PC-9 (cell line): ENCODE data around the gene TOM1.

Experiments used
- EZH2 ChIP-seq: fragments of 200-600 bp; sonication (generic); IDR thresholded peaks from 2 replicates; pipeline ENCODE4 v1.8.0; 2017; ENCODE audit warnings: antibody characterized with exemption, low read depth
- TF ChIP-seq, protein P1 (sequence below): fragments of 200-600 bp; sonication (generic); conservative IDR thresholded peaks from 2 replicates; pipeline ENCODE4 v1.6.1; 2017; ENCODE audit warnings: mixed run types, antibody characterized with exemption, mild to moderate bottlenecking, moderate library complexity

DNA sequence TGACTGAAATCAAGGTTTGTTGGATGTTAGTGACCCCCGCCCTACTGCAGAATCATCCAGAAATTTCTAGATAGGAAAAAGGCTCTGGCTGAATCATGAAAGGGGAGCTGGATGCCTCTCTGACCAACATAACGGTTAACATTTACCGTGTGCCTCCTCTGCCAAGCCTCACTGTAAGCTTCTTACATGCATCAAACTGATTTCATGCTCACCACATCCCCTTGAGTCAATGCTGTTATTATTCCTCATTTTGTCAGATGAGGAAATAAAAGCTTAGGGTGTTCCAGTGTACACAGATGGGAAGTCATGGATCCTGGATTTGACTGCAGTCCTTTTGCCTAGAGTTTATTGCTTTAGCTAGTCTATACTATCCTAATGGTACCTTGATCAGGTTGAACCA, 75.3 kb downstream of the TOM1 start:
- no peak for TF ChIP-seq EZH2
- TF ChIP-seq, protein P1, sequence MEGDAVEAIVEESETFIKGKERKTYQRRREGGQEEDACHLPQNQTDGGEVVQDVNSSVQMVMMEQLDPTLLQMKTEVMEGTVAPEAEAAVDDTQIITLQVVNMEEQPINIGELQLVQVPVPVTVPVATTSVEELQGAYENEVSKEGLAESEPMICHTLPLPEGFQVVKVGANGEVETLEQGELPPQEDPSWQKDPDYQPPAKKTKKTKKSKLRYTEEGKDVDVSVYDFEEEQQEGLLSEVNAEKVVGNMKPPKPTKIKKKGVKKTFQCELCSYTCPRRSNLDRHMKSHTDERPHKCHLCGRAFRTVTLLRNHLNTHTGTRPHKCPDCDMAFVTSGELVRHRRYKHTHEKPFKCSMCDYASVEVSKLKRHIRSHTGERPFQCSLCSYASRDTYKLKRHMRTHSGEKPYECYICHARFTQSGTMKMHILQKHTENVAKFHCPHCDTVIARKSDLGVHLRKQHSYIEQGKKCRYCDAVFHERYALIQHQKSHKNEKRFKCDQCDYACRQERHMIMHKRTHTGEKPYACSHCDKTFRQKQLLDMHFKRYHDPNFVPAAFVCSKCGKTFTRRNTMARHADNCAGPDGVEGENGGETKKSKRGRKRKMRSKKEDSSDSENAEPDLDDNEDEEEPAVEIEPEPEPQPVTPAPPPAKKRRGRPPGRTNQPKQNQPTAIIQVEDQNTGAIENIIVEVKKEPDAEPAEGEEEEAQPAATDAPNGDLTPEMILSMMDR: no peak
